CD4-positive, alpha-beta memory T cell (primary cell): Measurements from ENCODE around the gene DGKE. TPM values are rescaled to one million over a fixed set of nuclear protein-coding genes. Genes with fewer than 3 reads are reported as not detected.

Experiments used
- CTCF ChIA-PET: fragments of 350-600 bp; sonication (Branson Sonifier 250); formaldehyde crosslinking; loops from one replicate; lab custom pipeline; 2021; ENCODE audit warnings: inconsistent platforms; ENCODE audit not compliant: partially characterized antibody; lab: Charles Lee
- POLR2A ChIA-PET: fragments of 350-600 bp; sonication (Branson Sonifier 250); formaldehyde crosslinking; loops from one replicate; lab custom pipeline; 2021; ENCODE audit not compliant: partially characterized antibody; lab: Charles Lee
- DNase-seq, 5 donors: peaks; one replicate each; pipeline versions ENCODE4 v3.0.0 to v3.0.0-alpha.2; 2020 to 2022; ENCODE audit warnings: mixed read lengths in 1 of 5
- H3K27ac ChIP-seq: one replicate; pipeline ENCODE4 v1.7.0; 2013; ENCODE audit warnings: low read depth, low read length
- H3K27me3 ChIP-seq: 2 replicates; pipeline ENCODE4 v1.7.0; 2013; ENCODE audit warnings: mild to moderate bottlenecking, low read length, moderate library complexity; ENCODE audit not compliant: insufficient read depth
- H3K36me3 ChIP-seq: 2 replicates; pipeline ENCODE4 v1.7.0; 2013; ENCODE audit warnings: mild to moderate bottlenecking, low read length, moderate library complexity; ENCODE audit not compliant: insufficient read depth
- H3K4me1 ChIP-seq: 2 replicates; pipeline ENCODE4 v1.7.0; 2013; ENCODE audit warnings: mild to moderate bottlenecking, low read length, moderate library complexity; ENCODE audit not compliant: insufficient read depth
- H3K4me3 ChIP-seq, 2 donors: one replicate each; pipeline ENCODE4 v1.7.0; 2013; ENCODE audit warnings: low read length in 2 of 2, mild to moderate bottlenecking in 1 of 2
- H3K9me3 ChIP-seq, 2 donors: one replicate each; pipeline ENCODE4 v1.7.0; 2013; ENCODE audit warnings: low read length in 2 of 2, control low read depth in 1 of 2; ENCODE audit not compliant: control insufficient read depth in 1 of 2
- H3K27ac Mint-ChIP-seq, 7 donors: one replicate each; pipeline ENCODE4 v1.8.0; 2020 to 2021; ENCODE audit warnings: mixed read lengths in 7 of 7, mild to moderate bottlenecking in 6 of 7, inconsistent platforms in 3 of 7, moderate library complexity in 3 of 7
- H3K27me3 Mint-ChIP-seq, 2 donors: one replicate each; pipeline ENCODE4 v1.8.0; 2020 to 2021; ENCODE audit warnings: mixed read lengths in 2 of 2
- H3K36me3 Mint-ChIP-seq, 2 donors: one replicate each; pipeline ENCODE4 v1.8.0; 2020 to 2021; ENCODE audit warnings: mixed read lengths in 2 of 2, inconsistent platforms in 1 of 2, mild to moderate bottlenecking in 1 of 2
- H3K4me1 Mint-ChIP-seq, 4 donors: one replicate each; pipeline ENCODE4 v1.8.0; 2020 to 2021; ENCODE audit warnings: mixed read lengths in 4 of 4, mild to moderate bottlenecking in 1 of 4
- H3K4me3 Mint-ChIP-seq, 8 donors: one replicate each; pipeline ENCODE4 v1.8.0; 2020 to 2021; ENCODE audit warnings: mixed read lengths in 8 of 8, mild to moderate bottlenecking in 7 of 8, moderate library complexity in 6 of 8, inconsistent platforms in 3 of 8
- H3K9me3 Mint-ChIP-seq, 8 donors: one replicate each; pipeline ENCODE4 v1.8.0; 2020 to 2021; ENCODE audit warnings: mixed read lengths in 8 of 8, mild to moderate bottlenecking in 5 of 8, inconsistent platforms in 3 of 8, moderate library complexity in 1 of 8
- intact Hi-C: fragments of 100-400 bp; cut with micrococcal nuclease; formaldehyde crosslinking; loops from one replicate; pipeline ENCODE4 v1.15.1; 2023
- polyA plus RNA-seq, 2 donors: library from polyadenylated mRNA; unstranded; fragments of 300-500 nt; fragmentation: Illumina TruSeq; gene quantifications; one replicate each; pipeline ENCODE4 v1.2.3, GENCODE V29; 2021
- total RNA-seq, 2 experiments: library from RNA; stranded (reverse); gene quantifications; one replicate each; pipeline ENCODE4 v1.2.3, GENCODE V29; 2021

Gene DGKE
- total and polyA plus RNA-seq, 4 experiments from 2014 or later, result 4.3 to 37.7 (median 21.9) TPM

DNA sequence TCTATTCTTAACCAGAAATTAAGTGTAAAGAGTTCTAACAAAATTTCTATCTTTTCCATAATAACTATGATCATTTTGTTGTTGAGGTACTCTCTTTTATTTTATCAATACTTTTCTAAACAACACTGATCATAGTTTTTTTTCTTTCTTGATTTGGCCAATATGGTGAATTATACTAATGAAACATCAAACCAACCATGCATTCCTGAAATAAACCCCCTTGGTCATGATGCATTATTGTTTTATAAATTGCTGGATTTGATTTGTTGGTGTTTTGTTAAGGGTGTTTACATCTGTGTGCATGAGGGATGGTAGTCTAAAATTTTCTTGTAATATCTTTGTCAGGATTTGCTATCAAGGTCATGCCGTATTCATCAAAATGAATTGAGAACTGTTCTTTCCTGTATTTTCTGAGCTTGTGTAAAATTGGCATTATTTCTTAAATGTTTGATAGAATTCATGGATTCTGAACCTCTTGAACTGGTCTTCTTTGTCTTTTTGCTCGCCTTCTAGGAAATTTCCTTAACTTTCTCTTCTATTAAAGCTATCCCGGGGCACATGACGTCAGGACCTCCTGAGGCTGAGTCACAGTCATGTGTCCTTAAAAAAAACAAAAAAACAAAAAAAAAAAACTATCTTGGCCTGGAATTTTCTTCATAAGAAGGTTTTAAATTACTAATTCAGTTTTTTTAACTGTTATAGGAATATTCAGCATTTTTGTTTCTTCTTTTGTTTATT, 83.8 kb downstream of the DGKE start:
- Mint-ChIP-seq H3K27ac (peak overlapping the region in 2 of 7 donors; percentile 1 to 25), H3K27me3 (no peaks in the 10 kb centered on the region), H3K4me3 (peak overlapping the region in 1 of 8 donors; percentile 20), H3K4me1 (peaks cover 8 to 12% (median 10%) of the 10 kb centered on the region in 4 donors), H3K36me3 (peaks cover 0 to 8% of the 10 kb centered on the region in 2 donors), H3K9me3 (peaks cover 0 to 10% (median 3%) of the 10 kb centered on the region in 8 donors)
- H3K36me3 ChIP-seq, result no peaks in the 10 kb centered on the region
- ChIA-PET POLR2A (interaction anchor here (0.6 kb wide), 1 partner anchor 21 kb away, joined by 3 read pairs; no protein-coding TSS in a partner anchor), CTCF (no interaction called here)
- DNase-seq, result no peak
- intact Hi-C loops, result no loop called here
- peaks cover 10% of the 10 kb centered on the region for H3K4me1 ChIP-seq
- no peaks in the 10 kb centered on the region for H3K27me3 ChIP-seq
- no peak overlapping the region for H3K27ac ChIP-seq
- H3K4me3 ChIP-seq, result no peak overlapping the region
- H3K9me3 ChIP-seq, result no peaks in the 10 kb centered on the region

GRCh38 chr17:56918916-56919315, 85.0 kb downstream of the DGKE start:
- Histone ChIP-seq H3K27ac (no peak overlapping the region), H3K36me3 (no peaks in the 10 kb centered on the region), H3K9me3 (no peaks in the 10 kb centered on the region), H3K4me3 (no peak overlapping the region), H3K27me3 (no peaks in the 10 kb centered on the region), H3K4me1 (peaks cover 10% of the 10 kb centered on the region)
- H3K27me3 Mint-ChIP-seq, result no peaks in the 10 kb centered on the region
- peaks cover 8 to 11% (median 10%) of the 10 kb centered on the region in 4 donors for H3K4me1 Mint-ChIP-seq
- no peak overlapping the region for H3K27ac Mint-ChIP-seq
- no peak overlapping the region for H3K4me3 Mint-ChIP-seq
- ChIA-PET CTCF (no interaction called here), POLR2A (no interaction called here)
- H3K9me3 Mint-ChIP-seq, result peaks cover 0 to 10% (median 3%) of the 10 kb centered on the region in 8 donors
- peaks cover 0 to 4% of the 10 kb centered on the region in 2 donors for H3K36me3 Mint-ChIP-seq
- DNase-seq, result no peak
- intact Hi-C loops, result no loop called here

Other genes with a start within 250 kb of the DGKE start
- 10 to 100 TPM; 15.4 to 16.2 TPM for gene NOG, start 240.5 kb upstream of the DGKE start, total RNA-seq
- gene NOG, start 240.5 kb upstream of the DGKE start, polyA plus RNA-seq, result 1 to 10 TPM in 1 of 2 donors, under 1 TPM in 1; 0.88 to 3.6 TPM
- gene C17orf67, start 231 bp upstream of the DGKE start, total RNA-seq, result 10 to 100 TPM in 1 of 2 experiments, 1 to 10 TPM in 1; 9.5 to 11.2 TPM
- 1 to 10 TPM in 1 of 2 donors, under 1 TPM in 1; 0.81 to 2.9 TPM for gene C17orf67, start 231 bp upstream of the DGKE start, polyA plus RNA-seq
- 10 to 100 TPM; 58.4 to 62.7 TPM for gene TRIM25, start 79.9 kb downstream of the DGKE start, total RNA-seq
- gene TRIM25, start 79.9 kb downstream of the DGKE start, polyA plus RNA-seq, result 1 to 10 TPM; 2.9 to 8.3 TPM
- gene COIL, start 126.9 kb downstream of the DGKE start, total RNA-seq, result 10 to 100 TPM; 19.1 to 19.6 TPM
- gene COIL, start 126.9 kb downstream of the DGKE start, polyA plus RNA-seq, result 10 to 100 TPM; 14.4 to 15.3 TPM
- gene SCPEP1, start 144.0 kb downstream of the DGKE start, total RNA-seq, result 10 to 100 TPM; 16.3 to 19.4 TPM
- 10 to 100 TPM; 19.9 to 31.3 TPM for gene SCPEP1, start 144.0 kb downstream of the DGKE start, polyA plus RNA-seq